ENCODE measurements around the gene IRAK2.

Gene IRAK2

DNA sequence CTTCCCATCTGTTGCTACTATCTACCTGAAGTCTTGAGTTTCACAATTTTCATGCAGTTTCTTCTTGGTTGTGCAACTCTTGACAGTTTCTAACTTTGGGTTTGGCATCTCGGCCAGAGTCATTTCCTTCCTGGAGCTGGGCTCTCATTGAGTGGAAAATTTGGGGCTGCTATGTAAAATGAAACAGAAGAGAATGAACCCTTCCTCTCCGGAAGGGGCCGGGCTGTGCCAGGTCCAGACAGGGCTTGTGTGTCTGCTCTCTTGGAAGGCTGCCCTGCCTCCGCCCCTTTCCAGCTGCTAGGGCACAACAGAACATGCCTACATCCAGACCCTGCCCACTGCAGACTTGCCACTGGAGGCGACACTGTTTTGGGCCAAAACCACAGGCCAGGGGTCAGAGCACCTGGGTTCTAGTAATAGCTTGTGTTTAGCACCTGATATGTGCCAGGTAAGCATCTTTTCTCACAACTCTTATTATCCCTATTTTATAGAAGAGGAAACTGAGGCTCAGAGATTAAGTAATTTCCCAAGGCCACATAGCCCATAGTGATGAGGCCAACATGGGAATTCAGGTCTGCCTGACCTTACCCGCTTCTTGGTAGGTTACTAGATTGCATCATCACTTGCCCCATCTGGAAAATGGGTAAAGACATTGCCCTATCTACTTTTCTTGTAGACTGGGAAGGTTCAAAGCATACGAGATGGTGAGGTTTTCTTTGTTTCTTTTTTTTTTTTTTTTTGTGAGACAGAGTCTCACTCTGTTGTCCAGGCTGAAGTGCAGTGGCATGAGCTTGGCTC, 25.0 kb downstream of the IRAK2 start:
- no peak for DNase-seq (ENCODE audit: low spot score)

DNA sequence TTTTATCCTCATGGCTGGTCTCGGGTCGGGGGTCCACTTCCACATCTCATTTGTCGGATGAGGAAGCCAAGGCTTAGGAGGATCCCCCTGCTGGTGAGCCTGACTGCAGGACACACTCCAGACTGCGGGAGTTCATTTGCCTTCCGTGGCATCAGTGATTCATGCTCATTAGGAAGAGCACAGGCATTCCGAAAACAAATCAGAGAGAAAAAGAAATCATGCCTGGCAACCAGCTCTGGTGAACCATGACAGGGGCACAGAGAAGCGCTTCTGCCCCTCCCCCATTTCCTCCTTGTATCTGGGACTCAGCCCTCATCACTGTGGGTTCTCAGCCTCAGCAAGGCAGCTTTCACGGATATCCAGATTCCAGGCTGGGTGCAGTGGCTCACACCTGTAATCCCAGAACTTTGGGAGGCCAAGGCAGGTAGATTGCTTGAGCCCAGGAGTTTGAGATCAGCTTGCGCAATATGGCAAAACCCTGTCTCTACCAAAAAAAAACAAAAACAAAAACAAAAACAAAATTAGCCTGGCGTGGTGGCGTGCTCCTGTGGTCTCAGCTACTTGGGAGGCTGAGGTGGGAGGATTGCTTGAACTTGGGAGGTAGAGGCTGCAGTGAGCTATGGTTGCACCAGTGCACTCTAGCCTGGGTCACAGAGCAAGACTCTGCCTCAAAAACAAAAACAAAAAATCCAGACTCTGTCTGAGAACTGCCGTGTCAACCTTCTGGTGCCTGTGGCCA, 28.4 kb downstream of the IRAK2 start:
- DNase-seq (ENCODE audit: low spot score): no peak

DNA sequence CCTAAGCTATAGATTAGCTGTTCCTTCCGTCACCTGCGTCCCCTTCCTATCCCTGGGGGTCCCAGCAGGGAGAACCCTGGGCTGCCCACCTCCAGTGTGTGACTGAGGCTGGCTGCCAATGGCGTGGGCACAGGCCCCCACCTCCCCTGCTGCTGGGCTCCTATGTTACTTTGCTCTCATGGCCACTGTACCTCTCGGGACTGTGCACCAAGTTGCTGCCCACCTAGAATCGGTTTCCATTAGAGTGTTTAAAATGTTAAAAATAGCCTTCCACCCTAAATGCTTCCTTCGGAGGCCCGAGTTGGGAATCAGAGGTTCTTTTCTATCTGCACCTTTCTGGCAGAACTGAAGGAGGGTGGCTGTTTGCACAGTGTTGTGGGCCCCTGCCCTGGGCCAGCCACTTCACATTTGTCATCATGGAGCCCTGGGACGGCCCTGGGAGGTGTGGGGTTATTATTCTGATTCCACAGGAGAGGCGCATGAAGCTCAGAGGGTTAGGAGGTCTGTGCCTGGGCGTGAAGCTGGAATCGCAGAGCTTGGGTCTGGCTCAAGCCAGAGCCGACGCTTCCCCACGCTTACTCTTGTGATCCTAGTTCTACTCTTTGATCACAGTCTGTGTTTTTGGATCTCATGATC, 29.1 kb downstream of the IRAK2 start:
- DNase-seq (ENCODE audit: low spot score): no peak

DNA sequence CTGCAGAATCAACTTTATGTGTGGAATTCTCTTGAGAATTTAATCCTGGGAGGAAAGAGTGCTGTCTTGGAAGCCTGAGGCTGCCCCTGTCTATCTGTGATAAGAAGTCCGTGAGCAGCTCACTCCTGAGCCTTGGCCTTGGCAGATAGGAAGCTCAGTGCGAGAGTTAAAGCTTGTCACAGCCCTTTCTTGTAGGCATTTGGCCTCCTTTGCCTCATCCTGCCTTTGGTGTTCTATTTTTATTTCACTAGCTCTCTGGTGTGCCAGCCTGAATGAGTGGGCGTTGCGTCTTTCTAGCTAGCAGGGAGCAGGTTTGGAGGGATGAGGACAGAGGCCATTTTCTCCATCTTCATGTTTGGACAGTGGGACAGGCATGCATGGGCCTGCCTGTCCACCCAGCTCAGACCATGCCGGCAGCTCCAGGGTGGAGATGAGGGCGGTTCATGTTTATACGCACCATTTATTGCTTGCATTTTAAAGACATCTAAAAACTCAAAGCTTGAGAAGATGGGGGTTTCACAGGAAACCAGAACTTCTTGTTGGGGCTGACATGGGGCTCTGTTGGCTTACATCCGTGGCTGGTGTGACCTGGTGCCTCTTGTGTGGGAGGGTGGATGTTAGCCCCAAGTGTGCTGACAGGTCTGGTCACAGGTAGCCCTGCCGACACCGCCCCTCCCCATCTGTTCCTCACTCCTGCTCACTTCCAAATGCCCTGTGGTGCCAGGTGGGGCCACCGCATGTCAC, 29.8 kb downstream of the IRAK2 start:
- no peak for DNase-seq (ENCODE audit: low spot score)

DNA sequence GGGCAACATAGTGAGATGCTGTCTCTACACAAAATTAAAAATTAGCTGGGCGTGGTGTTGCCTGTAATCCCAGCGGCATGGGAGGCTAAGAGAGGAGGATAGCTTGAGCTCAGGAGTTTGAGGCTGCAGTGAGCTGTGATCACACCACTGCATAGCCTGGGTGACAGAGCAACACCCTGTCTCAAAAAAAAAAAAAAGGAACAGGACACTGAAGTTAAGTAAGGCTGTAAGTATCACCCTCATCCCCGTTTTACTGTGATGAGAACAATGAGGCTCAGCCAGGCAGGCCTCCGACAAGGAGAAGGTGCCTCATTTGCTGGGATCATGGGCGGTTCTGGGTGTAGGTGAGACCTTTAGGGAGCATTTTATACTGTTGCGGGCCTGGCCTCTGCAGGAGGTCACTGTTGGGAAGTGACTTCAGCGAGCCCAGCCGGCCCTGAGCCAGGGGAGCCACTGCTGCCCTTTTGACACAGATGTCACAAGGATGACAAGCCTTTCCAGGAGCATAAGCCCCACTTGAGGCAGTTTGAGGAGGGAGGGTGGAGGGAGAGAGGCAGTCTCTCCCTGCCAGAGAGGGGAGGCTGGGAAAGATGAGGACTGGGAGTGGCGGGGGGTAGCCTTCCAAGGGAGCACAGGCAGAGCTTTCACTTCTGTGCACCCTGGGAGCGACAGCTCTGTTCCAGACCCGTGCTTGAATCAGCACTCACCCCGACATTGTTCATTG, 30.8 kb downstream of the IRAK2 start:
- no peak for DNase-seq (ENCODE audit: low spot score)

DNA sequence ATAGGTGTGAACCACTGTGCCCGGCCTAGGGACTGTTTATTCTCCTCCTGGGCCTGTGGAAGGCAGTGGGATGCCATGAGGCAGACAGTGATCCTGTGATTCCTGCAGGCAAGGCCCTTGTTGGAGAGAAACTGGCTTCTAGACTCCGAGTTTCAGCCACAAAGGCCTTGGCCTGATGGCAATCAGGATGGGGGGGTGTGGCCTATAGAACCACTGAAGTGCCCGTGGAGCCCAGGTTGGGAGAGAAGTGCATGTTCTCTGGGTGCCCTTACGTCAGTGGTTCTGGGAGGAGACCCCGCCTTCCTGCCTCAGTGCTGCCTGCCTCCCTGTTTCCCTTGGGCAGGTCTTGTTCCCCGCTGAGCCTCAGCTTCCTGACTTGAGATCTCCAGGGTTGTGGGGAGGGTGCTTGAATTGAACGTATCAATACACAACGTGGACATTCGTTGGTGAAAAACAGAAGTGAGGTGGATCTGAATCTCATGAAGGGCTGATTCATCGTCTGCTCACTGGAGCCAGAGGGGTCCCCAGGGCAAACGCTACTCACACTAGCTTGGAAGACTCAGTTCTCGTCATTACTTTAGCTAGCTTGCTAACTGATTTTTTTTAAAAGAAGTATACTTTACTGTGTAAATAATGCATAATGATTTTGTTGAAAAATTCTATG, 31.8 kb downstream of the IRAK2 start:
- no peak for DNase-seq (ENCODE audit: low spot score)

DNA sequence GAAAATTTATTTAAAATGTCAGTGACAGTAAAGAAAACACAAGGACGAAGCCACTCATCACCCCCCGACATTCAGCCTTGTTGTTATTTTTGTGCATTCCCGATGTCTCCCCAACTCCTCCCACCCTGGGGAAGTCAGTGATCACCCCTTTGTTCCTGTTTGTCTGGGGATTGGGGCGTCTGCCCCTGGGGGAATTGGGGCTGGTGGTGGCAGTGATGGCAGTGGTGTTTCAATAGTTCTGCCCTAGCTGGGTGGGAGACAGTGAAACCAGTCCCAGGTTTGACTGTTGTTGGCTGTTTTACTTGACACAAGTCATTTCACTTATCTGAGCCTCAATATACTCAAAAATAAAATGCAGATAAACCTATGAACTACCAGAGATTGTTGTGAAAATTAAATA, 33.5 kb downstream of the IRAK2 start:
- DNase-seq (ENCODE audit: low spot score): no peak

DNA sequence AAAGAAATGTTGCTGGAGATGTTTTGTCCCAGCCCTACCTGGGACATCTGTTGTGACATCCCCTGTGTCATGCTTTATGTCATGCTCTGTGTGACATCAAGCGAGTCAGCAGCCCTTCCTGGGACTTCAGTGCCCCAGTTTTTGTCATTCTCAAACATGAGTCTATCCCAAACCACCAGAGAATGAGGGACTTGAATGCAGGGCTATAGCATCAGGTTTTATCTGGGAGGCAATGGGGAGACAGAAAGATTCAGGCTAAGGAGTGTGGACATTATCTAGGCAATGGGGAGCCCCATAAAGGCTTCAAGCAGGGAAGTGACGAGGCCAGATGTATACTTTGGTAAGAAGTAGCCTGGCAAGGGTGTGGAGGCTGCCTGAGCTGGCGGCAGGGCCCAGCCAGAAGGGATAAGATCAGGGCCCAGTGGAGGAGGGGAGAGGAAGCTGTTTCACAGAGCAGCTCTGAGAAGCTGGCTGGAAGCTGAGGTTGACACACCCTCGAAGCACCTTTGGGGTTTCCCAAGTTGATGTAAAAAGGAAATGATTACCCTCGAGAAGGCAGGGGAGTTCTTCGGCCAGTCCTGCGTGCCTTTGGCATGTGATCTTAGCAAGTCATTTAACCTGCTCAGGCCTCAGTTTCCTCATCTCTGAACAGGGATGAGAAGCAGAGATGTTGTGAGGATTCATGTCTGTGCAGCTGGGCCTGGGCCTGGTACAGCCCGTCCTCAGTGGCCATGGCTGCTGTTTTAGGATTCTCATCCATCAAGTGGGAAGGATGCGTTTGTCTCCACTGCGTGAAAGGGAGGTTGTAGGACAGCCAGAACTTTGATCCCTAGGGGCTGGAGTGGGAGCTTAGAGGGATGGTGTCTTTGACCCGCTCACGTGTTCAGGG, 34.3 kb downstream of the IRAK2 start:
- DNase-seq (ENCODE audit: low spot score): no peak

DNA sequence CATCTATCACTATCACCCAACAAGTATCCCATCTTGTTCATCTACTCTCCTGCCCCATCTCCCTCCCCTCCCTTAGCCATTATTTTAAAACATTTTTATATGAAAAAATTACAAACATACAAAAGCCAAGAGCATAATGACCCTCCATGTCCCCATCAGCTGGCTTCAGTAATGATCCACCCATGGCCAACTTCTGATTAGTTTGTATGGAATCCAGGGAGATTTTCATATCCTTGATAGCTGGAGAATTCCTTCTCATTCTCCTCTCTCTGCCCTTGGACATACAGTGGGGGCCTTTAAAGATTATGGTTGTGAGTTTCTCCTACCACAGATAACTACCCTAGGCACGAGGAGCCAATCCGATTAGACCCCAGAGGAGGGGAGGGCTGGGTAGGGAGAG, 40.2 kb downstream of the IRAK2 start:
- DNase-seq (ENCODE audit: low spot score): no peak

DNA sequence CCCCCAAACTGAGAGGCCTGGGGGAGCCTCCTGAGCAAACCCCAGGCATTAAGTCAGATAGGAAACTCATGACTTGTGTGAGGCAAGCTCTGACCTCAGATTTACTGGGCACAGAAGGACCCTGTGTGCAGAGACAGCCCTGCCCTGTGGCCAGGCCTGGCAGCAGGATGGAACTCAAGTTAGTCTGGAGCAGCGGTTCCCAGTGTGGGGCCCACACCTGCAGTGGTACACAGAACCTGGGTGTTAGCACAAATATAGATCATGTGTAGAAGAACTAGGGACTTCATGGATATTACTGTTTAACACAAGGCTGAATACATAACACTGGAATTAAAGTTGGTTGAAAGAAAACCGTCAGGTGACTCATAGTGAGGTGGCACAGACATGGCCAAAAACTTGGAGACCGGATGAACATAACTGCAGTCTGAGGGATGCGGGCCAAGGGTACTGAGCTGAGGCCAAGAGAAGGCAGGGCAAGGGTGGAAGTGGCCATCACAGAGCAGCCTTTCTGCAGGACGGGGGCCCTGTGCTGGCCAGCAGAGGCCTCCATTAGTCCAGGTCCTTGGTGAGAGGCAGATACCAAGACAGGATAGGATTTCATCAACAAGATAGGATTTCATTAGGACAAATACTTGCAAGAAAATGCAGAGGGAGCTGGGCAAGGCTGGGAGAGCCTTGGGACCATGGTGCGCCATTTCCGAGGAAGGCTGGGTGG, 40.9 kb downstream of the IRAK2 start:
- no peak for DNase-seq (ENCODE audit: low spot score)

DNA sequence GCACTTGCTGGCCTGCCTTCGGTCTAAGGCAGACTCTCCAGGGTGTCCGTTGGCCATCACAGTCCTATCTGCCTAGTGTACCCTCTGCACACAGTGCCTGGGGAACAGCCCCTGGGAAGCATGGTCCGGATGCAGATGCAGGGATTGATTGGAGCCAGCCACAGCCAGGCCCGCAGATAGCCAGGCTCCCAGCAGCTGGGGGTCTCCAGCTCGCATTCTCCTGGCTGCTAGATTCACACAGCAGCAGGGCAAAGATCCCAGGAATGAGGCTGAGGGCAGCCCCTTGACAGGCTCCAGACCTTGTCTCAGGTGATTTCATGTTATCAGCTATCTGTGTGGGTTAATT, 41.4 kb downstream of the IRAK2 start:
- no peak for DNase-seq (ENCODE audit: low spot score)

DNA sequence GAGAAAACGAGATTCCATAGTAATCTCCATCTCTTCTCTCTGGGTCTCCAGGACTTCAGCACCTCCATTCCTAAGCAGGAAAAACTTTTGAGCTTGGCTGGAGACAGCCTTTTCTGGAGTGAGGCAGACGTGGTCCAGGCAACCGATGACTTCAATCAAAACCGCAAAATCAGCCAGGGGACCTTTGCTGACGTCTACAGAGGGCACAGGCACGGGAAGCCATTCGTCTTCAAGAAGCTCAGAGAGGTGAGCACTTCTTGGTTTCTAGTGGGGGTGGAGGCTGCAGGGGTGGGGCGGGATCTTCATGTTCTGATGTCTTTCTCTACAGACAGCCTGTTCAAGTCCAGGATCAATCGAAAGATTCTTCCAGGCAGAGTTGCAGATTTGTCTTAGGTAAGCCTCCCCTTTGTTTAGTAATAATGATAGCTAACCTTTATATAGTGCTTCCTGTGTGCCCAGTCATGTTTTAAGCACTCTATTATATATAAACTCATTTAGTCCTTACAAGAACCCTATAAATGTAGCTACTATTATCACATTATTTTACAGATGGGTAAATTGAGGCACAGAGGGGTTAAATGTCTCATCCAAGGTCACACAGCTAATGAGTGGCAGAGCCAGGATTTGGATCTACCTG, 48.6 kb downstream of the IRAK2 start:
- DNase-seq (ENCODE audit: low spot score): no peak

DNA sequence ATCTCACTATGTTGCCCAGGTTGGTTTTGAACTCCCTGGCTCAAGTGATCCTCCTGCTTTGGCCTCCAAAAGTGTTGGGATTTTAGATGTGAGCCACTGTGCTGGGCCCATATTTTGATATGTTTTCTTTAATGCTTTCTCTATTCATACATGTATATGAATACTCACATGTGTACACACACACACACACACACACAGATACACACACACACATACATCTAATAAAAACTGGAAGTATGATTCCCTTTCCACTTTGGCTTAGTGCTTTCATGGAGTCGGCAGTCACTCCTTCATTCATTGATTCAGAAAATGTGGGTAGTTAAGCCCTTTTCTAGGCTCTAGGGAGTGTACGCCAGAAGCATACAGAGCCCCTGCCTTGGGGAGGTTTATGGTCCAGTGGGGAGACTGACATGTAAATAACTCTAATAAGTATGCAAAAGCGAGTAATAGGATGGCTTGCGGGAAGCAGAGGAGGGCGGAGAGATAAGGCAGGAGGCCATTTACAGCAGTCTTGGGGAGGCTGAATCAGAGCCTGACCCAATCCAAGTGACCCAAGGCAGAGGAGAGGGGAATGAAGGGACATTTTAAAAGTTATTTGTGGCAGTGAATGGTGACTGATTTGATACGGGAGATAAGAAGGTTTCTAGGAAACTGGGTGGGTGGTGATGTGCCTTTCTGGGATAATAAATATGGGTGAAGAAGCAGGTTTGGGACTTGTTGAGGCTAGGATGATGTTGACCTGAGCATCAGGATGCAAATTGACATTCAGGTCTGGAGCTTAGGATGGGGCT, 51.1 kb downstream of the IRAK2 start:
- DNase-seq (ENCODE audit: low spot score): no peak

DNA sequence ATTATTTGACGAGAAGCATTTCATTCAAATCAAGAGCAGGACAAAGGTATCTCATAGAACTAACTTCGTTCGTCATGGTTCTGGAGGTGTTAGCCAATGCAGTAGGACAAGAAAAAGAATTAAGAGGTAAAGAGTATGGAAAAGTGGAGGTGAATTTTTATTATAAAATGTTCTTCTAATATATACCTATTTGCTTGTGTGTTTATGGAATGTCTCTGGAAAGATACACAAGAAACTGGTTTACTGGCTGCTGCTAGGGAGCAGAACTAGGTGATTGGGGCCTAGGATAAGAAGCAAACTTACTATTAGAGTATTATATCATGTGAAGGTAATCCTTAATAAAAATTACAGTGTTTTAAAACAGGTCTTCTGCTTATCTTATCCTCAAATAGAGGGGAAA, 52.6 kb downstream of the IRAK2 start:
- no peak for DNase-seq (ENCODE audit: low spot score)

DNA sequence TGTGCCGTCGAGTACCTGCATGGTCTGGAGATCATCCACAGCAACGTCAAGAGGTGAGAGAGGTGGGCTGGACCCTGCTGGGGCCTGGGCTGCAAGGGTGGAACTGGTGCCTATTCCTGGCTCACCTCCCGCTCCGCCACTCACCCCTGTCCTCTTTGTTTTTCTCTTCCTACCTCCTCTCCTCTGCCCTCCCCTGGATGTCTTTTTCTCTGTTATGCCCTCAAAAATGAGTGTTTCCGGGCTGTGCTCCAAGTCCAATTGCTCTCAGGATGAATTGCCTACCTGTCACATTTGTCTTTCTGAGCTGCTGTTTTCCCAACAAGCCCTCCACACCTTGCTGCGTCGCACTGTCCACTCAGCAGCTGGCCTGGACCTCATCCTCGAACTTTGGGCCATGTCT, 55.0 kb downstream of the IRAK2 start:
- no peak for DNase-seq (ENCODE audit: low spot score)

DNA sequence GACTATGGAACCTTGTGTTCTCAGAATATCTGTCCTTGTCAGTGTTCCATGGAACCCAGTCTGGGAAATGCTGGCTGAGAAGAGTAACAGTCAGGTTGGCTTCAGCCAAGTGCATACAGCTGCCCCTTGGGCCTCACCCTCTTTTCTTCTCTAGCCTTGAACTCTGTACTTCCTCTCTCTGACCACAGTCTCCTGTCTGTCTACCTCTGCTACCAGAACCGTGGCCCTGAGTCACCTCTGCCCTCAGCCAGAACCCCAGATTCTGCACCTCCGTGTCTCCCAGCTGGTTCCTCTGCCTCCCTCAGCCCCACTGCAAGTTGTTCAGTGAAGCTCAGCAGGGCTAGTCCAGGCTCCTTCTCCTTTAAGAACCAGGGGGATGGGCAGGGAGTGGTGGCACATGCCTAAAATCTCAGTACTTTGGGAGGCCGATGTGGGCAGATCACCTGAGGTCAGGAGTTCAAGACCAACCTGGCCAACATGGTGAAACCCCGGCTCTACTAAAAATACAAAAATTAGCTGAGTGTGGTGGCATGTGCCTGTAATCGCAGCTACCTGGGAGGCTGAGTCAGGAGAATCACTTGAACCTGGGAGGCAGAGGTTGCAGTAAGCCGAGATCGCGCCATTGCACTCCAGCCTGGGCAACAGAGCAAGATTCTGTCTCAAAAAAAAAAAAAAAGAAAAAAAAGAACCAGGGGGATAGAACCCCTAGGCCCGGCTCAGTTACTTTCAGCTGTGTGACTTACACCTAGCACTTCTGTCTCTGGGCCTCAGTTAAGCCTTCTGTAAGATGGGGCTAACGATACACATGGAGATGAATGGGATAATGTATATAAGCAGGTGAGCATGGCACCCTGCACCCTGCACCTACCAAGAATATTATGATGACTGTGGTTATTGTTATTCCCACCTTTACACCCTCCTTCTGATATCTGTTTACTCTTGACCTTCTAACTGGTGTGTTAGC, 59.2 kb downstream of the IRAK2 start:
- no peak for DNase-seq (ENCODE audit: low spot score)
